Mesenchymal stem cell (in vitro differentiated cells and primary cell): ENCODE data around the gene DDX52. TPM values are rescaled to one million over a fixed set of nuclear protein-coding genes. Genes with fewer than 3 reads are reported as not detected.

Experiments
- DNase-seq: peaks from one replicate; pipeline ENCODE4 v3.0.0-alpha.2; 2013
- H2AFZ ChIP-seq: one replicate; pipeline ENCODE4 v1.6.1; 2013; ENCODE audit warnings: low read depth, mild to moderate bottlenecking, control low read depth, inconsistent platforms, low read length, moderate library complexity
- H2AK5ac ChIP-seq: 2 replicates; pipeline ENCODE4 v1.6.1; 2013; ENCODE audit warnings: low read length, moderate library complexity, mild to moderate bottlenecking, inconsistent platforms; ENCODE audit not compliant: severe bottlenecking
- H2BK120ac ChIP-seq: one replicate; pipeline ENCODE4 v1.6.1; 2013; ENCODE audit warnings: low read depth, mild to moderate bottlenecking, inconsistent platforms, low read length, moderate library complexity
- H2BK12ac ChIP-seq, 2 experiments: one replicate each; pipeline ENCODE4 v1.6.1; 2013; ENCODE audit warnings: inconsistent platforms in 2 of 2, low read length in 2 of 2, mild to moderate bottlenecking in 2 of 2, moderate library complexity in 2 of 2, control low read depth in 1 of 2
- H2BK15ac ChIP-seq: one replicate; pipeline ENCODE4 v1.6.1; 2013; ENCODE audit warnings: mild to moderate bottlenecking, low read depth, inconsistent platforms; ENCODE audit not compliant: poor library complexity, severe bottlenecking
- H2BK5ac ChIP-seq: 2 replicates; pipeline ENCODE4 v1.6.1; 2013; ENCODE audit warnings: low read depth, mild to moderate bottlenecking, low read length, control low read depth, inconsistent platforms; ENCODE audit not compliant: poor library complexity, severe bottlenecking
- H3K14ac ChIP-seq, 2 experiments: one replicate each; pipeline ENCODE4 v1.6.1; 2013; ENCODE audit warnings: inconsistent platforms in 2 of 2, low read length in 2 of 2, control low read depth in 1 of 2, mild to moderate bottlenecking in 1 of 2, moderate library complexity in 1 of 2
- H3K18ac ChIP-seq, 2 experiments: one replicate each; pipeline ENCODE4 v1.6.1; 2013; ENCODE audit warnings: inconsistent platforms in 2 of 2, low read length in 2 of 2, control low read depth in 1 of 2, low read depth in 1 of 2, mild to moderate bottlenecking in 1 of 2
- H3K23ac ChIP-seq, 2 experiments: one replicate each; pipeline ENCODE4 v1.6.1; 2013; ENCODE audit warnings: inconsistent platforms in 2 of 2, low read length in 2 of 2, mild to moderate bottlenecking in 2 of 2, moderate library complexity in 2 of 2, control low read depth in 1 of 2
- H3K27ac ChIP-seq: 2 replicates; pipeline ENCODE4 v1.5.1; 2013; ENCODE audit warnings: mild to moderate bottlenecking, moderate library complexity, low read length, control low read depth, inconsistent platforms; ENCODE audit not compliant: poor library complexity, severe bottlenecking
- H3K27me3 ChIP-seq, 2 experiments: 2 replicates each; pipeline versions ENCODE4 v1.6.1 to v1.7.0; 2013; ENCODE audit warnings: low read length in 2 of 2, mild to moderate bottlenecking in 2 of 2, moderate library complexity in 2 of 2, control low read depth in 1 of 2, inconsistent platforms in 1 of 2; ENCODE audit not compliant: control insufficient read depth in 1 of 2, insufficient read depth in 1 of 2
- H3K36me3 ChIP-seq, 2 experiments: 2 replicates each; pipeline versions ENCODE4 v1.6.1 to v1.7.0; 2013; ENCODE audit warnings: low read length in 2 of 2, control low read depth in 1 of 2, inconsistent platforms in 1 of 2, low read depth in 1 of 2, mild to moderate bottlenecking in 1 of 2; ENCODE audit not compliant: insufficient read depth in 2 of 2, control insufficient read depth in 1 of 2
- H3K4ac ChIP-seq, 2 experiments: one replicate each; pipeline ENCODE4 v1.6.1; 2013; ENCODE audit warnings: inconsistent platforms in 2 of 2, low read length in 2 of 2, mild to moderate bottlenecking in 2 of 2, moderate library complexity in 2 of 2, control low read depth in 1 of 2, low read depth in 1 of 2
- H3K4me1 ChIP-seq: 2 replicates; pipeline ENCODE4 v1.6.1; 2013; ENCODE audit warnings: low read depth, low read length, control low read depth; ENCODE audit not compliant: control insufficient read depth, insufficient read depth
- H3K4me2 ChIP-seq: 2 replicates; pipeline ENCODE4 v1.6.1; 2013; ENCODE audit warnings: low read length, mild to moderate bottlenecking, inconsistent platforms; ENCODE audit not compliant: poor library complexity, severe bottlenecking
- H3K4me3 ChIP-seq, 2 experiments: 2 replicates each; pipeline versions ENCODE4 v1.5.1 to v1.7.0; 2013; ENCODE audit warnings: low read length in 2 of 2, mild to moderate bottlenecking in 2 of 2, control low read depth in 1 of 2, low read depth in 1 of 2; ENCODE audit not compliant: insufficient read depth in 1 of 2
- H3K79me1 ChIP-seq: replicated peaks from 2 replicates; pipeline ENCODE4 v1.6.1; 2013; ENCODE audit warnings: mild to moderate bottlenecking, control low read depth, low read length, inconsistent platforms; ENCODE audit not compliant: poor library complexity, severe bottlenecking
- H3K9ac ChIP-seq: 2 replicates; pipeline ENCODE4 v1.7.0; 2013; ENCODE audit warnings: mild to moderate bottlenecking, low read length, moderate library complexity
- H3K9me3 ChIP-seq: 2 replicates; pipeline ENCODE4 v1.7.0; 2013; ENCODE audit warnings: mild to moderate bottlenecking, low read length; ENCODE audit not compliant: control insufficient read depth
- H4K8ac ChIP-seq: one replicate; pipeline ENCODE4 v1.6.1; 2013; ENCODE audit warnings: inconsistent platforms, mild to moderate bottlenecking, low read length, moderate library complexity
- H4K91ac ChIP-seq: one replicate; pipeline ENCODE4 v1.6.1; 2013; ENCODE audit warnings: mild to moderate bottlenecking, low read length, inconsistent platforms
- WGBS: methylation state at CpG from one replicate; pipeline ENCODE4 v1.1.7; 2013; ENCODE audit warnings: mixed read lengths; 5-methylcytosine and 5-hydroxymethylcytosine counted together
- polyA plus RNA-seq, 2 experiments: library from polyadenylated mRNA; stranded (reverse); fragments of 200-250 nt; gene quantifications; one replicate each; pipeline ENCODE4 v1.2.3, GENCODE V29; 2013

The DDX52 gene
- 27.2 TPM for polyA plus RNA-seq (2013, experiment 1 of 2)
- 28.6 TPM for polyA plus RNA-seq (2013, experiment 2 of 2)

GRCh38 chr17:37643118-37643766 is at the start of gene DDX52:
DDX52 (minus strand) TSS chr17:37643446; CDS start chr17:37643420, 26 bp downstream.
- under 1% methylated on average over 28 of the region's 43 CpGs for WGBS
- Histone ChIP-seq H3K18ac (peak within 1 kb of the TSS; percentile 52 to 91), H3K4me1 (no peaks in the 10 kb centered on the region), H4K91ac (no peak within 1 kb of the TSS), H4K8ac (peak within 1 kb of the TSS; percentile 98), H3K27ac (peak within 1 kb of the TSS; percentile 83), H2AFZ (peak within 1 kb of the TSS; percentile 93), H3K4me2 (peak within 1 kb of the TSS; percentile 70), H3K79me1 (no peaks in the 10 kb centered on the region), H2BK12ac (peak within 1 kb of the TSS in 1 of 2 experiments; percentile 49), H2AK5ac (peak within 1 kb of the TSS; percentile 2), H3K9me3 (no peaks in the 10 kb centered on the region), H3K14ac (peak within 1 kb of the TSS in 1 of 2 experiments; percentile 87), H2BK15ac (peak within 1 kb of the TSS; percentile 73), H3K4ac (peak within 1 kb of the TSS; percentile 24 to 84), H2BK120ac (peak within 1 kb of the TSS; percentile 2), H3K4me3 (peak within 1 kb of the TSS; percentile 76 to 92), H3K9ac (peak within 1 kb of the TSS; percentile 98), H3K36me3 (peaks cover 3 to 25% of the 10 kb centered on the region in 2 experiments), H2BK5ac (peak within 1 kb of the TSS; percentile 10), H3K23ac (no peak within 1 kb of the TSS), H3K27me3 (peaks cover 0 to 31% of the 10 kb centered on the region in 2 experiments)
- peak; percentile 95 for DNase-seq

DNA sequence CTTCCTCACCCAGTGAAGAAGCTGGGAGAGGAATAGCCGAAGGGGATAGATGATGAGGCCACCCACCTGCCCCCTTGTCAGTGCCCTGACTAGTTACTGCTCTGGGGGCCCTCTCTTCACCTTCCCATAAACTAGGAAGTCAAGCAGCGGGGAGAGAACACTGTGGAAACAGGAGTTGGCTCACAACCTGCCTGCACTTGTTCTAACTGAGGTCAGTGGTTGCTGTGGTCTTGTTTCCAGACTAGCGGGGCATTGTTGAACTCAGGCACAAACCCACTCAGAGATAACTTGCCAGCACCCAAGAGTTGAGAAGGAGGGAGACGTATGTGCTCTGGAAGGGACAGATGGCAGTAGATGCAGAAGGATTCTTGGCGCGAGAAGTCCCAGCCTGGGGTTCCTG is 48.6 kb upstream of the DDX52 start:
- H2BK15ac ChIP-seq: no peak overlapping the region

DNA sequence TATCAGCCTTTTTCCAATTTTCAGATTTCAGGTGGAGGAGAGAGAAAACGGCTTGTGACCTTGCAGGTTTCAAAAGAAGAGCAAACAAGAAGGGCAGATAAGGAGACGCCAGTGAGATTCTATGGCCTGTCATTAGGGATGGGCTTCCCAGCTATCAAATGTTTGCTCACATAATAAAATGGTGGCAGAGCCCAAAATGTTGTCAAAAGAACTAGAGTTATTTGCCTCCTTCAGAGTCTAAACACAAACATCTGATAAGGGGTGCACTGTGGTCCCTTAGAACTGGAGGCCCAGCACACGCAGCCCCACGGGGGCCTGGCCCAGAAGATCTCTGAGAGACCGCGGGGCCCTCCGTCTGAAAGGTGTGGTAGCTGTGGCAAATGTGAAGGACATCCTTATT is 46.1 kb upstream of the DDX52 start:
- peaks cover 0 to 44% of the 10 kb centered on the region in 2 experiments for H3K27me3 ChIP-seq
- no peak overlapping the region for H4K8ac ChIP-seq
- H3K9me3 ChIP-seq: no peaks in the 10 kb centered on the region
- H3K18ac ChIP-seq: no peak overlapping the region
- H3K4ac ChIP-seq: no peak overlapping the region
- 89% methylated on average over 7 of the region's 7 CpGs for WGBS
- H3K23ac ChIP-seq: no peak overlapping the region
- H2BK5ac ChIP-seq: no peak overlapping the region
- no peak overlapping the region for H2BK12ac ChIP-seq
- DNase-seq: no peak
- H2BK120ac ChIP-seq: no peak overlapping the region
- no peak overlapping the region for H3K27ac ChIP-seq
- no peak overlapping the region for H2BK15ac ChIP-seq
- no peak overlapping the region for H3K14ac ChIP-seq
- no peak overlapping the region for H3K9ac ChIP-seq
- no peak overlapping the region for H3K4me2 ChIP-seq
- H3K79me1 ChIP-seq: peaks cover 4% of the 10 kb centered on the region
- peaks cover 12% of the 10 kb centered on the region for H3K4me1 ChIP-seq
- H2AFZ ChIP-seq: no peak overlapping the region
- H3K4me3 ChIP-seq: no peak overlapping the region
- peaks cover 0 to 63% of the 10 kb centered on the region in 2 experiments for H3K36me3 ChIP-seq
- H4K91ac ChIP-seq: no peak overlapping the region
- H2AK5ac ChIP-seq: no peak overlapping the region

More for the DNA sequence above, 48.6 kb upstream of the DDX52 start:
- Histone ChIP-seq H3K4me3 (no peak overlapping the region), H2AFZ (no peak overlapping the region), H3K27ac (peak overlapping the region; percentile 2), H3K79me1 (peaks cover 8% of the 10 kb centered on the region), H4K8ac (no peak overlapping the region), H3K9ac (no peak overlapping the region), H2BK12ac (no peak overlapping the region), H2BK5ac (no peak overlapping the region), H4K91ac (no peak overlapping the region), H3K18ac (no peak overlapping the region), H3K4ac (no peak overlapping the region), H3K27me3 (peaks cover 0 to 48% of the 10 kb centered on the region in 2 experiments), H3K4me2 (no peak overlapping the region), H2AK5ac (no peak overlapping the region), H3K36me3 (peaks cover 0 to 71% of the 10 kb centered on the region in 2 experiments), H3K9me3 (peaks cover 4% of the 10 kb centered on the region), H3K4me1 (peaks cover 22% of the 10 kb centered on the region), H3K23ac (no peak overlapping the region), H3K14ac (no peak overlapping the region), H2BK120ac (no peak overlapping the region)
- WGBS: 87% methylated on average over 6 of the region's 6 CpGs
- no peak for DNase-seq

DNA sequence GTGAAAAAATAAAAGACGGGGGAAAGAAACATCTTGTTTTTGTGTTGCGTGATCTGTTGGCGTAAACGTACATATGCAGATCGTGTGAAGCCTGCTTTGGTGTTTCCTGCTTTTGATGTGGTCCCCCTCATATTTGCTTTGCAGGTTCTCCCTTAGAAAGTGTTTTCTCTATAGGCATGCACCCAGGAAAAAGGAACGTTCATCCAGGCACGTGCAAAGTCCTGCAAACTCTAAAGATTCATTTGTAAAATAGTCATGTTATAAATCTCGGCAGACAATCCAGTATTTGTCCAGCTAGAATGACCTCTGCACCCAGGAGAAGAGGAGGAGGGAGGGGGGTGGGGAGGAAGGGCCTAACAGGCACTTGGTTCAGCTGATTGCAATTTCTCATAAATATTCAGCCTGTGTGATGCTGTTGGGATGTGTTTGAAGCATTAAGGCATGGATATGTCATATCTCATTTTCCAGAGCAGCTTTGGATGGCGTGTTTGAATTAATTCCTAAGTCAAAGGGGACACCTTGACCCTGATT is 40.3 kb upstream of the DDX52 start:
- Histone ChIP-seq H3K4me2 (no peak overlapping the region), H2BK5ac (no peak overlapping the region), H3K4ac (no peak overlapping the region), H3K4me3 (no peak overlapping the region), H3K27me3 (peaks cover 0 to 23% of the 10 kb centered on the region in 2 experiments), H3K79me1 (no peaks in the 10 kb centered on the region), H3K36me3 (peaks cover 0 to 22% of the 10 kb centered on the region in 2 experiments), H3K14ac (no peak overlapping the region), H3K9ac (no peak overlapping the region), H3K9me3 (peaks cover under 1% of the 10 kb centered on the region), H2BK120ac (no peak overlapping the region), H4K91ac (no peak overlapping the region), H2BK12ac (no peak overlapping the region), H3K23ac (no peak overlapping the region), H3K18ac (no peak overlapping the region), H4K8ac (no peak overlapping the region), H3K27ac (no peak overlapping the region), H2AK5ac (no peak overlapping the region), H2AFZ (no peak overlapping the region), H2BK15ac (no peak overlapping the region), H3K4me1 (peaks cover 5% of the 10 kb centered on the region)
- DNase-seq: no peak
- WGBS: 83% methylated on average over 7 of the region's 9 CpGs
